HG03103 (cell line): Measurements from ENCODE around the gene NKX2-3.

Source experiments
- ATAC-seq: cut with Tn5 transposase; IDR thresholded peaks from one replicate; pipeline ENCODE4 v1.9.1; 2021; ENCODE audit warnings: low read depth; ENCODE audit not compliant: unreplicated experiment

NKX2-3 gene

DNA sequence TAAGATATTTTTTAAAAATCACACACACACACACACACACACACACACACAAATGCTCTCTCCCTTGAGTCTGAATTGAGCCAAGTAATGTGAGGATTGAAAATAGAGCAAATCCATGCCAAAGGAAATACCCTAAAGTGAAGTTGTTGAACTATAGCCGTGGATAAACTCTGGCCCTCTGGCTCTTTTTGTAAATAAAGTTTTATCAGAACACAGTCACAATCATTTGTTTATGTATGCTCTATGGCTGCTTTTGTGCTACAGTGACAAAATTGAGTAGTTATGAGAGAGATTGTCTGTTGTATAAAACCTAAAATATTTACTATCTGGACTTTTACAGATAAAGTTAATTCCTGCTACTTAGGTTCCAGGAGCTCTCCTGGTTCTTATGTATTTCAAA, 39.1 kb downstream of the NKX2-3 start:
- ATAC-seq = no peak

DNA sequence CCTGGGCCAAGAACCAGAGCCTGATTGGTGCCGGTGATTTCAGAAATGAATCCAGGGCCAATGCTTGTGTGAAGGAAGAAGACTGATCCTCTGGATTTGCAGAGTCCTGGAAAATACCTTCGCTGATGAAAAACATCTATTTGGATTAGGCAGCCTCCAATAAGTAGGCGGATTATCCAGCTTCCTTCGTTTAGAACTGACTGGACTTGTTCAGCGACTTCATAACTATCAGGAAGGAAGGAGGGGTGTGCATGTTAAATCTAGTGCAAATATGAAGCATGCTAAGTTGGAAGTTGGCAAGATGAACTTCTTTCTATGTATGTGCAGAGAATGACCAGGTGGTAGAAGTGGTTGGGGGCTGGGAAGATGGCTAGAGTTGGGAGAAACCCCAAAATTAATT, 41.0 kb downstream of the NKX2-3 start:
- no peak for ATAC-seq

DNA sequence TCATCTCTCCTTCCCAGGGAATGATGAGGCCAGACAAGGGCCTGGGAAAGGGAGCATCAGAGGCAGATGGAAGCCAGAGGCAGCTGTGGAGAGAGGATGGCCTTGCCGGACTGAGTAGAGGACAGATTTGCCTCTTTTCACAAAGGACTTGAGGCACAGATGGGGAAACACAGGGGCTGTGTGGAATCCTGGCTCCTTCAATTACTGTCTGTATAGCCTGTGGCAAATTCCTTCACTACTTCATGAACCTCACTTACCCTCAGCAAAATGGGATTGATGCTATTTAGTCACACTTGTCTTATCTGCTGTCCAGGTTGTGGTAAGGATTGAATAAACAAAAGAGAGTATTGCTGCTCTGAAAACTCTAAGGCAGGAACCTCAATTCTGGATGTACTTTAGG, 47.2 kb downstream of the NKX2-3 start:
- ATAC-seq = no peak

DNA sequence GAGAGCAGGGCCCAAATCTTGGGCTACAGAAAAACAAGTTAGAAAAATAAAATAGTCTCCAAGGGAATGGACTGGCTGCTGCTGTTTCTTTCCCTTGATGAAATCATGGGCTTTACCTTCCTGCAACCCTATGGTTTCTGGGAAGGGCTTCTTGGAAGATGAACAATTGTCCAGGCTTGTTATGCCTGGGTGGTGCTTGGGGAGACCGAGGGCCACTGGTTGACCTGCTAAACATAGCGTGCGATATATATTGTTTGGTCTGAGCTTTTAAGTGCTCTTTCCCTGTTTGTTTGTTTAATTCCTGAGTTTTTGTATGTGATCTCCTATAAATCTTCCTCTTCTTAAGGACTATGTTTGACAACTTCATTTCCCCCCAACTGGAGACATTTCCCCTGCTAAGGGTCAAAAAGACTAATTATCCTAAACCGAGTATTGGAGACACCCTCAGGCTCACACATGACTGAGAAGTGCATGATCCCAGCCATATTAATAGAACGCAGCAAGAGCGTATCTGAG, 49.6 kb downstream of the NKX2-3 start:
- ATAC-seq = no peak

DNA sequence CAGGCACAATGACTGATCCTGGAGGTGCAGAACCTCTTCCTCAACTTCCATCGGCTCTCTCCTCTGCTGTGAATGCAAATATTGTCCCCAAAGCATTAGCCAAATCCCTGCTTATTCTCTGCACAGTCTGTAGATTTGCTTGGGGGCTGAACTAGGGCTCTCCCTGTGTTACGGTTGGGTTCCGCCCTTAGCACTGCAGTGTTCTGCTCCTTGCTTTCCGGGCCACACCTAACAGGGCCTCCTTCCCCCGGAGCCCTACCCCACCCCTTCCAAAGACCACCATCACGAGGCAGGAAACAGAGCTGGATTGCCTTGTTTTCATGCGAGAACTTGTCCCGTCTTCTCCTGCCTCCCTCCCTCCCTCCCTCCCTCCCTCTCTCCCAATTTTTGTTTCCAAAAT, 50.9 kb downstream of the NKX2-3 start:
- no peak for ATAC-seq
